CD4-positive, alpha-beta T cell (primary cell): ENCODE measurements around the gene CCDC15. TPM values are rescaled to one million over a fixed set of nuclear protein-coding genes. Genes with fewer than 3 reads are reported as not detected.

Experiments
- ATAC-seq: fragments of 200-7000 bp; cut with Tn5 transposase; one replicate; pipeline ENCODE4 v1.10.0; 2022; ENCODE audit warnings: mild to moderate bottlenecking; ENCODE audit not compliant: poor library complexity
- CTCF ChIA-PET: fragments of 350-600 bp; sonication (Branson Sonifier 250); formaldehyde crosslinking; loops from one replicate; lab custom pipeline; 2021; ENCODE audit warnings: antibody characterized with exemption, inconsistent platforms; lab: Charles Lee
- POLR2A ChIA-PET: fragments of 350-600 bp; sonication (Branson Sonifier 250); formaldehyde crosslinking; loops from one replicate; lab custom pipeline; 2021; ENCODE audit warnings: antibody characterized with exemption, inconsistent platforms; lab: Charles Lee
- DNase-seq, 14 experiments: peaks; one replicate each; pipeline ENCODE4 v3.0.0-alpha.2; 2013 to 2020; ENCODE audit warnings: mixed read lengths in 2 of 14
- H3K27ac ChIP-seq, 2 donors: one replicate each; pipeline versions ENCODE4 v1.5.1 to v1.7.0; 2013; ENCODE audit warnings: low read length in 2 of 2, low read depth in 1 of 2, mild to moderate bottlenecking in 1 of 2
- H3K27me3 ChIP-seq, 2 experiments: 1 replicate in 1 of 2; 2 replicates in 1 of 2; pipeline versions ENCODE4 v1.6.1 to v1.7.0; 2013; ENCODE audit warnings: low read length in 2 of 2, control low read depth in 1 of 2, mild to moderate bottlenecking in 1 of 2, moderate library complexity in 1 of 2; ENCODE audit not compliant: insufficient read depth in 2 of 2, control insufficient read depth in 1 of 2
- H3K36me3 ChIP-seq: one replicate; pipeline ENCODE4 v1.6.1; 2013; ENCODE audit warnings: low read length, control low read depth; ENCODE audit not compliant: insufficient read depth
- H3K4me1 ChIP-seq: one replicate; pipeline ENCODE4 v1.6.1; 2013; ENCODE audit warnings: low read length, control low read depth; ENCODE audit not compliant: insufficient read depth
- H3K4me3 ChIP-seq: one replicate; pipeline ENCODE4 v1.5.1; 2013; ENCODE audit warnings: mild to moderate bottlenecking, low read length, moderate library complexity
- H3K9me3 ChIP-seq, 2 experiments: 1 replicate in 1 of 2; 2 replicates in 1 of 2; pipeline versions ENCODE4 v1.6.1 to v1.7.0; 2013; ENCODE audit warnings: low read length in 2 of 2, mild to moderate bottlenecking in 2 of 2, control low read depth in 1 of 2, moderate library complexity in 1 of 2; ENCODE audit not compliant: control insufficient read depth in 1 of 2, insufficient read depth in 1 of 2
- H3K27ac Mint-ChIP-seq: one replicate; pipeline ENCODE4 v1.8.0; 2020; ENCODE audit warnings: mixed read lengths
- H3K27me3 Mint-ChIP-seq: one replicate; pipeline ENCODE4 v1.8.0; 2021; ENCODE audit warnings: mixed read lengths
- H3K36me3 Mint-ChIP-seq: one replicate; pipeline ENCODE4 v1.8.0; 2021; ENCODE audit warnings: low read depth, mixed read lengths
- H3K4me1 Mint-ChIP-seq: one replicate; pipeline ENCODE4 v1.8.0; 2021; ENCODE audit warnings: low read depth, mixed read lengths
- H3K4me3 Mint-ChIP-seq: one replicate; pipeline ENCODE4 v1.8.0; 2020; ENCODE audit warnings: mild to moderate bottlenecking, mixed read lengths
- H3K9me3 Mint-ChIP-seq: one replicate; pipeline ENCODE4 v1.8.0; 2020; ENCODE audit warnings: mixed read lengths
- intact Hi-C, 2 experiments: fragments of 100-400 bp; cut with DNase I in 1 of 2; cut with micrococcal nuclease in 1 of 2; formaldehyde crosslinking; loops; one replicate each; pipeline versions ENCODE4 v1.15.1 to v1.9.0; 2023 to 2025; cut with DNase I, micrococcal nuclease
- total RNA-seq, 174 experiments: library from RNA in 2 of 174; stranded (reverse) in 2 of 174; gene quantifications; one replicate each; pipeline ENCODE4 v1.2.3 and lab custom pipeline; 2021 to 2026
- TF ChIP-seq, protein P1 (sequence below): fragments of 200-600 bp; IDR thresholded peaks from one replicate; pipeline ENCODE4 v1.8.0; 2022; ENCODE audit warnings: antibody characterized with exemption, mild to moderate bottlenecking

Gene CCDC15
- total RNA-seq, 2 experiments from 2014 or later: 0.89 to 1.1 TPM

DNA sequence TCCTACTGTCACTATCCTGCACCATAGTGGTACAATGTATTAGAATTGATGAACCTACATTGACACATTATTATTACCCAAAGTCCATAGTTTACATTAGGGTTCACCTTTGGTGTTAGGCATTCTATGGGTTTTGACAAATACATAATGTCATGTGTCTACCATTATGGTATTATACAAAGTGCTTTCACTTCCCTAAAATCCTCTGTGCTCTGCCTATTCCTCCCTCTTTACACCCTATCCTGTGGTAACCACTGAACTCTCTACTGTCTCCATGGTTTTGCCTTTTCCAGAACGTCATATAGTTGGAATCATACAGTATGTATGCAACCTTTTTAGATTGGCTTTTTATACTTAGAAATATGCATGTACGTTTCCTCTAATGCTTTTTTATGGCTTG lies 51.5 kb downstream of the CCDC15 start:
- ATAC-seq (no peak), DNase-seq (no peak)
- ChIA-PET CTCF (no interaction called here), POLR2A (no interaction called here)
- Mint-ChIP-seq H3K4me1 (no peaks in the 10 kb centered on the region), H3K4me3 (no peak overlapping the region), H3K36me3 (peaks cover 72% of the 10 kb centered on the region), H3K9me3 (peaks cover 11% of the 10 kb centered on the region), H3K27me3 (no peaks in the 10 kb centered on the region), H3K27ac (no peak overlapping the region)
- no peak overlapping the region for H3K4me3 ChIP-seq
- no peaks in the 10 kb centered on the region for H3K27me3 ChIP-seq
- H3K36me3 ChIP-seq: no peaks in the 10 kb centered on the region
- H3K27ac ChIP-seq: no peak overlapping the region
- H3K9me3 ChIP-seq: peaks cover 0 to 4% of the 10 kb centered on the region in 2 experiments
- intact Hi-C loops: no loop called here
- TF ChIP-seq, protein P1, sequence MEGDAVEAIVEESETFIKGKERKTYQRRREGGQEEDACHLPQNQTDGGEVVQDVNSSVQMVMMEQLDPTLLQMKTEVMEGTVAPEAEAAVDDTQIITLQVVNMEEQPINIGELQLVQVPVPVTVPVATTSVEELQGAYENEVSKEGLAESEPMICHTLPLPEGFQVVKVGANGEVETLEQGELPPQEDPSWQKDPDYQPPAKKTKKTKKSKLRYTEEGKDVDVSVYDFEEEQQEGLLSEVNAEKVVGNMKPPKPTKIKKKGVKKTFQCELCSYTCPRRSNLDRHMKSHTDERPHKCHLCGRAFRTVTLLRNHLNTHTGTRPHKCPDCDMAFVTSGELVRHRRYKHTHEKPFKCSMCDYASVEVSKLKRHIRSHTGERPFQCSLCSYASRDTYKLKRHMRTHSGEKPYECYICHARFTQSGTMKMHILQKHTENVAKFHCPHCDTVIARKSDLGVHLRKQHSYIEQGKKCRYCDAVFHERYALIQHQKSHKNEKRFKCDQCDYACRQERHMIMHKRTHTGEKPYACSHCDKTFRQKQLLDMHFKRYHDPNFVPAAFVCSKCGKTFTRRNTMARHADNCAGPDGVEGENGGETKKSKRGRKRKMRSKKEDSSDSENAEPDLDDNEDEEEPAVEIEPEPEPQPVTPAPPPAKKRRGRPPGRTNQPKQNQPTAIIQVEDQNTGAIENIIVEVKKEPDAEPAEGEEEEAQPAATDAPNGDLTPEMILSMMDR: no peak
- H3K4me1 ChIP-seq: no peaks in the 10 kb centered on the region

- peaks cover 7% of the 10 kb centered on the region for H3K36me3 Mint-ChIP-seq
- intact Hi-C loops: no loop called here
- peaks cover 2% of the 10 kb centered on the region for H3K9me3 Mint-ChIP-seq
- Histone ChIP-seq H3K27ac (no peak overlapping the region), H3K27me3 (no peaks in the 10 kb centered on the region), H3K36me3 (no peaks in the 10 kb centered on the region), H3K4me3 (no peak overlapping the region), H3K9me3 (no peaks in the 10 kb centered on the region), H3K4me1 (no peaks in the 10 kb centered on the region)
- POLR2A ChIA-PET: interaction anchor here (0.9 kb wide), 1 partner anchor 47 kb away, joined by 3 read pairs; no protein-coding TSS in a partner anchor
- H3K27ac Mint-ChIP-seq: peak overlapping the region; percentile 30
- TF ChIP-seq, protein P1: no peak
- H3K27me3 Mint-ChIP-seq: no peaks in the 10 kb centered on the region
- H3K4me3 Mint-ChIP-seq: no peak overlapping the region
- no peaks in the 10 kb centered on the region for H3K4me1 Mint-ChIP-seq
- CTCF ChIA-PET: no interaction called here
- no peak for DNase-seq
- ATAC-seq: no peak
These were observed 62.4 kb downstream of the CCDC15 start for GRCh38 chr11:125016413-125016812.

- H3K4me1 ChIP-seq: no peaks in the 10 kb centered on the region
- H3K4me3 Mint-ChIP-seq: no peak overlapping the region
- no peaks in the 10 kb centered on the region for H3K9me3 ChIP-seq
- TF ChIP-seq, protein P1: no peak
- POLR2A ChIA-PET: no interaction called here
- no peak for DNase-seq
- H3K36me3 Mint-ChIP-seq: no peaks in the 10 kb centered on the region
- H3K9me3 Mint-ChIP-seq: no peaks in the 10 kb centered on the region
- no peaks in the 10 kb centered on the region for H3K36me3 ChIP-seq
- no peaks in the 10 kb centered on the region for H3K27me3 ChIP-seq
- H3K27ac ChIP-seq: no peak overlapping the region
- no peak overlapping the region for H3K4me3 ChIP-seq
- ATAC-seq: no peak
- H3K4me1 Mint-ChIP-seq: no peaks in the 10 kb centered on the region
- intact Hi-C loops: no loop called here
- CTCF ChIA-PET: no interaction called here
- H3K27me3 Mint-ChIP-seq: no peaks in the 10 kb centered on the region
- no peak overlapping the region for H3K27ac Mint-ChIP-seq
These were observed 66.3 kb downstream of the CCDC15 start for GRCh38 chr11:125020342-125020741.
